OCI-LY7 (cell line): Measurements from ENCODE around the gene PHACTR2.

ENCODE experiments used
- CTCF ChIP-seq: fragments of 200-600 bp; sonication (generic); conservative IDR thresholded peaks from 2 replicates; pipeline ENCODE4 v1.5.1; 2014; ENCODE audit warnings: mild to moderate bottlenecking, antibody characterized with exemption, low read length, moderate library complexity, mixed read lengths
- EZH2phosphoT487 ChIP-seq: fragments of 200-600 bp; sonication (generic); IDR thresholded peaks from 2 replicates; pipeline ENCODE4 v1.6.1; 2018; ENCODE audit warnings: low read depth, borderline replicate concordance, mild to moderate bottlenecking, mixed run types, antibody characterized with exemption, low read length, moderate library complexity, mixed read lengths

DNA sequence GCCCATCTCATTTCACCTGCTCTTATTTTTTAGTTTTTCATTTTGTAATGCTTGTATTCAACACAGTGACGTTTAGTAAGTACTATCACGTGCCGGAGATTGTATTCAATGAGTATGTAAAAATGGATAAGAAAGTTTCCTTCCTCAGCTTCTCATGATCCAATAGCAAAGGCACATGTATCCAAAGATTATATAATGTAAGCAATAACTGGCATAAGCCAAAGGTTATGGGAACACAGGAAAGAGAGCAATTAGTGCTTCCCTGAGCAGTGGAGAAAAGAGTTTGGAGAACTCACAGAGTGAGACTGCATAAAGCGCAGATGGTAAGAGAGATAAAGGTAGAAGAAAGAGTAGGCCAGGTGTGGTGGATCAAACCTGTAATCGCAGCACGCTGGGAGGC lies 143.6 kb downstream of the PHACTR2 start:
- TF ChIP-seq CTCF (no peak), EZH2phosphoT487 (no peak)
